GM20431 (cell line): ENCODE results near the gene ALPK3.

Experiments
- in situ Hi-C: fragments of 300-500 bp; cut with MseI, MboI; formaldehyde crosslinking; loops from one replicate; pipeline ENCODE4 v1.15.0; 2020; ENCODE audit warnings: low sequenced_read_pairs; ENCODE audit not compliant: unreplicated experiment

The ALPK3 gene, protein sequence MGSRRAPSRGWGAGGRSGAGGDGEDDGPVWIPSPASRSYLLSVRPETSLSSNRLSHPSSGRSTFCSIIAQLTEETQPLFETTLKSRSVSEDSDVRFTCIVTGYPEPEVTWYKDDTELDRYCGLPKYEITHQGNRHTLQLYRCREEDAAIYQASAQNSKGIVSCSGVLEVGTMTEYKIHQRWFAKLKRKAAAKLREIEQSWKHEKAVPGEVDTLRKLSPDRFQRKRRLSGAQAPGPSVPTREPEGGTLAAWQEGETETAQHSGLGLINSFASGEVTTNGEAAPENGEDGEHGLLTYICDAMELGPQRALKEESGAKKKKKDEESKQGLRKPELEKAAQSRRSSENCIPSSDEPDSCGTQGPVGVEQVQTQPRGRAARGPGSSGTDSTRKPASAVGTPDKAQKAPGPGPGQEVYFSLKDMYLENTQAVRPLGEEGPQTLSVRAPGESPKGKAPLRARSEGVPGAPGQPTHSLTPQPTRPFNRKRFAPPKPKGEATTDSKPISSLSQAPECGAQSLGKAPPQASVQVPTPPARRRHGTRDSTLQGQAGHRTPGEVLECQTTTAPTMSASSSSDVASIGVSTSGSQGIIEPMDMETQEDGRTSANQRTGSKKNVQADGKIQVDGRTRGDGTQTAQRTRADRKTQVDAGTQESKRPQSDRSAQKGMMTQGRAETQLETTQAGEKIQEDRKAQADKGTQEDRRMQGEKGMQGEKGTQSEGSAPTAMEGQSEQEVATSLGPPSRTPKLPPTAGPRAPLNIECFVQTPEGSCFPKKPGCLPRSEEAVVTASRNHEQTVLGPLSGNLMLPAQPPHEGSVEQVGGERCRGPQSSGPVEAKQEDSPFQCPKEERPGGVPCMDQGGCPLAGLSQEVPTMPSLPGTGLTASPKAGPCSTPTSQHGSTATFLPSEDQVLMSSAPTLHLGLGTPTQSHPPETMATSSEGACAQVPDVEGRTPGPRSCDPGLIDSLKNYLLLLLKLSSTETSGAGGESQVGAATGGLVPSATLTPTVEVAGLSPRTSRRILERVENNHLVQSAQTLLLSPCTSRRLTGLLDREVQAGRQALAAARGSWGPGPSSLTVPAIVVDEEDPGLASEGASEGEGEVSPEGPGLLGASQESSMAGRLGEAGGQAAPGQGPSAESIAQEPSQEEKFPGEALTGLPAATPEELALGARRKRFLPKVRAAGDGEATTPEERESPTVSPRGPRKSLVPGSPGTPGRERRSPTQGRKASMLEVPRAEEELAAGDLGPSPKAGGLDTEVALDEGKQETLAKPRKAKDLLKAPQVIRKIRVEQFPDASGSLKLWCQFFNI (N-terminal part only)

GRCh38 chr15:84816694-84817465 lies at the start of gene ALPK3:
TSS of gene ALPK3 (plus strand) at chr15:84817356. CDS start at chr15:84817453, 97 bp downstream.
- in situ Hi-C loops: no loop called here

GRCh38 chr15:84772031-84772430 lies 45.1 kb upstream of the ALPK3 start:
- in situ Hi-C loops: no loop called here

GRCh38 chr15:84772467-84772866 lies 44.7 kb upstream of the ALPK3 start:
- in situ Hi-C loops: no loop called here

DNA sequence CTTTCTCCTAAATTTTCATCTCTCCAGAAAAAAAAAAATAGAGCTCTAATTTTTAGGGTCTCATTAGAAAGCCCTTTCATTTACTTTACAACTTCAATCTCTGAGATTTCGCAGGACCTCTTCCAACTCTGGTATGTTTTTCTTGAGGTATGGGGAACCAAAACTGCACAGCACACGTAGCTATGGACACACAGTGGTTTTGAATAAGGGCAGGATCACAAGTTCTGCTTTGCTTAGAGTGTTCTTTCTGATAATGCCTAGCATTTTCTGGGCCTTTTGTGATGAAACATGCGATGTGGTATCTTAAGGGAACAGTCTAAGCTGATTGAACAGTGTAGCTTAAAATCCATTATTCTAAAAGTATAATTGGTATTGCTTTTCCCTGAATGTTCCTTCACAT lies 43.4 kb upstream of the ALPK3 start:
- in situ Hi-C loops: no loop called here

DNA sequence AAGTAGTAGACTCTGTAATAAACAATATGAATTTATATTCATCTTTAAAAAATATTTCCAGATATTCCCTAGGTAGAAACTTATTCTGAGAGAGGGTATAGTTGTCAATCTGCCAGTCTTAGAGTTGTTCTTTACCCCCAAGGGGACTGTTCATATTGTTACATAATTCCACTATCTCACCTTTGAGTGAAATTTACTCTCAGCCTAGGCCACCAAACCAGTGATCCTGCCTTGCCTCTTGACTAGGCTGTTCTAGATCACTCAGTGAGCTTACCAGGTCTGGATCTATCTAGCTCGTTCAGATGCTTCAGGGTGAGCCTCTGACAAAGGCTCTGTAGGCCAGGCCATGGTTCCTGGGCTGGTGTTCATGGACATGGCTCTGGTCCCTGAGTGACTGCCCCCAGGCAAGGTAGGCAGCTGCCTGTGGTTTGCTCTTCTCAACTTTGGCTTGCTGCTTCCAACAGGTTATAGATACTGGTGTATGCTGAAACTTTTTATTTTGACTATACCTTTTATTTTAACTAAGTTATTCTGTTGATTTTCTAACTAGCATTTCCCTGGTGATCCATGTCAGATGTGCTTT lies 41.2 kb upstream of the ALPK3 start:
- in situ Hi-C loops: no loop called here

GRCh38 chr15:84778194-84778593 lies 39.0 kb upstream of the ALPK3 start:
- in situ Hi-C loops: no loop called here

GRCh38 chr15:84780492-84780891 lies 36.7 kb upstream of the ALPK3 start:
- in situ Hi-C loops: no loop called here

DNA sequence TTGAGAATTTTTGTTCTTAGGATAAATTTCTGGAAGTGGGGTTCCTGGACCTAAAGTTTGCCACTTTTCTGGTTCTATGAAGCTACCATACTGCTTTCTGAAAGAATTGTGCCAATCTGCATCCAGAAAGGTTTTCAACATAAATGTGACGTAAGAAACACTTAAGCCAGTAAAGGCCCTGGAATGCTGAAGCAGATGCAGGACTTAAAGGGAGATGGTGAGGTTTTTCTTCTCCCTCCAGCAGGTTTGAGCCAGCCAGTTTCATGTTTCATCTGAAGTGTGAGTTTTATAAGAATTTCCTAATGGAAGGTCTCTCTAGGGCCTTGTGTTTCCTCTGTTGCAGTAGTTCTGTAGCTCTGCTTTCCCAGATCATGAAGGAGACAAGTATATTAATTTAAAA lies 35.7 kb upstream of the ALPK3 start:
- in situ Hi-C loops: no loop called here

DNA sequence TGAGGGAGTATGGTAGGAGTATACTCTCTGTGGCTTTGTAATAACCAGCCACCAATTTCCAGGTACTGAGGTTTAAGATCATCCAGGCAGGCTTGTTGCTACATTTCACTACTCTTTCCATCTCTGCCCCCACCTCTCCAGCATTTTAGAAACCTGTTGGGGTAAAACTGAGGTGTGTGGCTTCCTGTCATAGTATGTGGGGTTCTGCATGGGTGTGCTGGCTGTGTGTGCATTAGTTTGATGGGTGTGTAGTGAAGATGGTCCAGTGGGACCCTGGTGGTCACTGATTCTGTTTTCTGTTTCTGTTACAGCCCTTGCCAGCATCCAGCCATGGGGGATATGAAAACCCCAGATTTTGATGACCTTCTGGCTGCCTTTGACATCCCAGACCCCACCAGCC lies 34.8 kb upstream of the ALPK3 start:
- in situ Hi-C loops: no loop called here

GRCh38 chr15:84783493-84784251 lies 33.5 kb upstream of the ALPK3 start:
- in situ Hi-C loops: no loop called here

DNA sequence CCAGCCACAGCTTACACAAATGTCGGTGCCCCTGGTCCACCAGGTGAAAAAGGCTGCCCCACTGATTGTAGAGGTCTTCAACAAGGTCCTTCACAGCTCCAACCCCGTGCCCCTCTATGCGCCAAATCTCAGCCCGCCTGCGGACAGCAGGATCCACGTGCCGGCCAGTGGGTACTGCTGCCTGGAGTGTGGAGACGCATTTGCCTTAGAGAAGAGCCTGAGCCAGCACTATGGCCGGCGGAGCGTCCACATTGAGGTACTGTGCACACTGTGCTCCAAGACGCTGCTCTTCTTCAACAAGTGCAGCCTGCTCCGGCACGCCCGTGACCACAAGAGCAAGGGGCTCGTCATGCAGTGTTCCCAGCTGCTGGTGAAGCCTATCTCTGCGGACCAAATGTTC lies 32.9 kb upstream of the ALPK3 start:
- in situ Hi-C loops: no loop called here

- in situ Hi-C loops: no loop called here
Observed at GRCh38 chr15:84785053-84785452, 32.1 kb upstream of the ALPK3 start.

DNA sequence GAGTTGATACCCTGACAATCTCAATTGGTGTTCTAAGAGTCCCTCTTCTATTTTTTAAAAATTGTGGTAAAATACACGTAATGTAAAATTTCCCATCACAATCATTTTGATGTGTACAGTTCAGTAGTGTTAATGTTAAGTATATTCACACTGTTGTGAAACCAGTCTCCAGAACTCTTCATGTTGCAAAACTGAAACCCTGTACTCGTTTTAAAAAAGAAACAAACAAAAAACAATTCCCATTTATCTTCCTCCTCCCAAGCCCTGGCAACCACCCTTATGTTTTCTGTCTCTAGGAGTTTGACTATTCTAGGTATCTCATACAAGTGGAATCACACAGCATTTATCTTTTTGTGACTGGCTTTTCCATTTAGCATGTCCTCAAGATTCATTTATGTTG lies 28.7 kb upstream of the ALPK3 start:
- in situ Hi-C loops: no loop called here

GRCh38 chr15:84789762-84790161 lies 27.4 kb upstream of the ALPK3 start:
- in situ Hi-C loops: no loop called here

- in situ Hi-C loops: no loop called here
Observed at GRCh38 chr15:84790676-84791075, 26.5 kb upstream of the ALPK3 start.

- in situ Hi-C loops: no loop called here
Observed at GRCh38 chr15:84791763-84792162, 25.4 kb upstream of the ALPK3 start.

DNA sequence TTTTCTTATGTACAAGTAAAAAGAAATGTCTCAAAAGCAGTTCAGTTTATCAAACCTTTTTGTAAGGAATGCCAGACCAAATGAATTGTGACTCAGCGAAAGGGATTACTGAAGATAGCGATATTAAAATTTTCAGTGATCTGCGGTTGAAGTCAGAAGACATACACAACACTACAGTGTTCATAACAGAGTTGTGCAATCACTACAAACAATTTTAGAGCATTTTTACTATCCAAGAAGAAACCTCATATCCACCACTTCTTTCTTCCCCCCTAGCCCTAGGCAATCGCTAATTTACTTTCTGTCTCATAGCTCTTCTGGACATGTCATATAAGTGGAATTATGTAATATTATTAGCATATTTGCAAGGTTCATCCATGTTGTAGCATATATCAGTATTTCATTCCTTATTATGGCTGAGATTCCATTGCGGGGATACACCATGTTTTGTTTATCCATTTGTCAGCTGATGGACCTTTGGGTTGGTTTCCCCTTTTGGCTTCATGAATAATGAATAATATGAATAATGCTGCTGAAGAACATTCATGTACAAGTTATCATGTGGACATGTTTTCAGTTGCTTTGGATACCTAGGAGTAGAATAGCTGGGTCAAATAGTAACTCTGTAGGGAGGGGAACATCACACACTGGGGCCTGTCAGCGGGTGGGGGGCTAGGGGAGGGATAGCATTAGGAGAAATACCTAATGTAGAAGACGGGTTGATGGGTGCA lies 23.6 kb upstream of the ALPK3 start:
- in situ Hi-C loops: no loop called here

DNA sequence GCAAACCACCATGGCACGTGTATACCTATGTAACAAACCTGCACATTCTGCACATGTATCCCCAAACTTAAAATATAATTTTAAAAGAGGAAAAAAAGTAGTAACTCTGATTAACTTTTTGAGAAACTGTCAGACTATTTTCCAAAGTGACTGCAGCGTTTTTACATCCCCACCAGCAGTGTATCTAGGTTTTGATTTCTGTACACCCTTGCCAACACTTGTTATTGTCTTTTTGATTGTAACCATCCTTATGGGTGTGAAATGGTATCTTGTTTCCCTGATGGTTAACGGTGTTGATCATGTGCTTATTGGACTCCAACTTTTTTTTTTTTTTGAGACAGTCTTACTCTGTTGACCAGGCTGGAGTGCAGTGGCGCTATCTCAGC lies 23.0 kb upstream of the ALPK3 start:
- in situ Hi-C loops: no loop called here
